ENCODE data around the gene AGBL1.

Gene AGBL1

DNA sequence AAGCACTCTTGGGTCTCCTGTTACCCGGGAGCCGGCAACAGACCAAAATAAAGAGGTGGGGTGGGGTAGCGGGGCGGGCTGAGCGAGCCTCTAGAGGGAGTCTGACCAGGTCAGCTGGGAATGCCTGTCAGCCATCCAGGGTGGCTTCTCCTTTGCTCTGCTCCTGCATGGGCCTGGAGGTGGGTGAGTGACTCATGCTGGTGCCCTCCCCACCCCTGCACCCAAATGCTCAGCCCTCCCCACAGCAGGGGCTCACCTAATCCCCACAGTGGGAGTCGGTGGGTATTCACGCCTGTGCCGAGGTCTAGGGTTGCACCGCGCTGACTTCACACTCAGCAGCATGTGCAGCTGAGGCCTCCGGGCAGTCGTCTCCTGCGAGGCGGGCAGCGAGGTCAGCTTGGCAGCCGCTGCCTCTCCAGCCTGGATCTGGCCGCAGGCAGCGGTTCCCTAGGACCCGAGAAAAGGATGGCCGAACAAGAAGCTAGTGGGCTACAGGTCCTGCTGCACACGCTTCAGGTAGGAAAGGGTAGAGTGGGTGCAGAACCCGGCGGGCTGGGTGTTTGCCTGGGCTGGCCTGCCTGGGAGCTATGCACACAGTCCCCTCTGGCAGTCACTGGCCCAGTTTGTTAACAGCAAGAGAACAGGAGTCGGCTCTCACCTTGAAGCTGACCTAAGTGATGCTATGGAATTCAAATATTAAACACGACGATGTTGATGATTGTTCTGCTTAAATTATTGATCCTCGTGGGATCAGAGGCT lies at the start of gene AGBL1:
TSS of gene AGBL1 (plus strand) at position 364 of the 759 bp plus-strand sequence.
- DNase-seq (ENCODE audit: low read depth in 3 of 3), result no peak

GRCh38 chr15:86034904-86035303 lies 44.8 kb upstream of the AGBL1 start:
- DNase-seq (ENCODE audit: low read depth in 3 of 3), result no peak

DNA sequence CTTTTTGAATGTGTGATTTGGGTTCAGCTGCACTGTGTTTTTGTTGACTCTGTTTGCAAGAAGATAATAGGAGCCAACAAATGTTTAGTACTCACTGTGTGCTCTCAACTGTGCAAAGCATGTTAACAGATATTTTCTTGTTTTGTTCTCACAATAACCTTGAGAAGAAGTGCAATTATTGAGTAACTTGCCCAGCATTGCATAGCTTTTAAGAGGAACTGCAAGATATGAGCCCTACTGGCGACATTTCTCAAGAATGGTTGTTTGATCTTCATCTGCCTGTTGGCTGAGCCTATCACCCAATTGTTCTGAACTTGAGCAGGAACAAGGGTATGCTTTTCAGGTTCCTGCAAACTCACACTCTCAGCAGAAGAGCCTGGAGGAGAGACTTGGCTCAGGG lies 43.4 kb upstream of the AGBL1 start:
- DNase-seq (ENCODE audit: low read depth in 3 of 3), result no peak

DNA sequence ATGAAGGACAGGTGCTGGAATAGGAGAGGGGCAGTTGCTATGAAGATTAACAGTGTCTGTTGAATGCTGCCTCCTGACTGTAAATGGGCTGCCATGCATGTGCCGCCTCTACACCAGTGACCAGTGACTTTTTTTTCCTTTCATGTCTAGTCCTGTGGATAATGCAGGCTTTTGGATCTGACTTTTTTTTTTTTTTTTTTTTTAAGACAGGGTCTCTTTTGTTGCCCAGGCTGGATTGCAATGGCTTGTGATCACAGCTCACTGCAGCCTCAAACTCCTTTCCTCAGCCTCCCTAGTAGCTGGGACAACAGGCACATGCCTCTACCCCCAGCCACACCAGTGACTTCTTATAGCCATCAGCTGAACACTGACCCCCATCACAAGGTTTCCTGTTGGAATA lies 41.2 kb upstream of the AGBL1 start:
- no peak for DNase-seq (ENCODE audit: low read depth in 3 of 3)

- no peak for DNase-seq (ENCODE audit: low read depth in 3 of 3)
These were observed 39.2 kb upstream of the AGBL1 start for GRCh38 chr15:86040356-86041033.

GRCh38 chr15:86041399-86041798 lies 38.3 kb upstream of the AGBL1 start:
- no peak for DNase-seq (ENCODE audit: low read depth in 3 of 3)

DNA sequence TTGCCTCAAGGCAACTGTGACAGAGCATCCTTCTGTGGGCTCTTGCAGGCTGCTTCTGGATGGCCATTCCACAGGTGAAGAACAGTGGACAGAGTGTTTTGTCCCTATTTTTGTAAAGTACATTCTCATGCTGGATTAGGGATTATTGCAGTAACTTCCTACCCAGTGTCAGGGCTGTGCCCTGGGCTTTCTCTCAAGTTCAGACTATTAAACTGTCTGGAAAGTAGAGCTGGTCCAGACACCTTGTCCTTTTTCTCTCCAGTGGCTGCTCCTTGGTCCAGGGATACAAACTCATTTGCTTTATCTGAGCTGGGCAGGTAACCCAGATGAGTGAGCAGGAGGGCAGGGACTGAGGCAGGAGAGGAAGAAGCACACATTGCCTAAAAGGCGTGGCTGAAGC lies 37.4 kb upstream of the AGBL1 start:
- DNase-seq (ENCODE audit: low read depth in 3 of 3), result no peak

GRCh38 chr15:86044981-86045380 lies 34.7 kb upstream of the AGBL1 start:
- DNase-seq (ENCODE audit: low read depth in 3 of 3), result no peak

GRCh38 chr15:86054338-86054737 lies 25.3 kb upstream of the AGBL1 start:
- DNase-seq (ENCODE audit: low read depth in 3 of 3), result no peak

DNA sequence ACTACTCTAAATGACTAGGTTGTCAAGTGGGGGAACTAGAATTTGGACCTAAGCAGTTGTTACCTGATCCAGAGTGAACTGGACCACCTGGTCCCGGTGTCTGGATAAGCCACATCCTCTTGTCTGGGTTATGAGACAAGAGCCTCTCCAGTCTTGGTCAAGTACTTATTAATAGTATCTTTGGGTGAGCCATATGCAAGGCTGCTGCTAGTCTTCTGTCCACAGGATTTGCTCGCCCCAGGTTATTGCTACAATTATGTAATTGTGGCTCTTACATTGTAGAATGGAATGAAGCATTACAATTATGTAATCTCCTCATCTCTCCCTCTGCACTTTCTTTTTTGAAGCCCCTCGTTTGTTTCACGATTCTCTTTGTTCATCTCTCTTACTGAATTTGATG lies 24.0 kb upstream of the AGBL1 start:
- no peak for DNase-seq (ENCODE audit: low read depth in 3 of 3)

GRCh38 chr15:86059851-86060250 lies 19.8 kb upstream of the AGBL1 start:
- no peak for DNase-seq (ENCODE audit: low read depth in 3 of 3)

DNA sequence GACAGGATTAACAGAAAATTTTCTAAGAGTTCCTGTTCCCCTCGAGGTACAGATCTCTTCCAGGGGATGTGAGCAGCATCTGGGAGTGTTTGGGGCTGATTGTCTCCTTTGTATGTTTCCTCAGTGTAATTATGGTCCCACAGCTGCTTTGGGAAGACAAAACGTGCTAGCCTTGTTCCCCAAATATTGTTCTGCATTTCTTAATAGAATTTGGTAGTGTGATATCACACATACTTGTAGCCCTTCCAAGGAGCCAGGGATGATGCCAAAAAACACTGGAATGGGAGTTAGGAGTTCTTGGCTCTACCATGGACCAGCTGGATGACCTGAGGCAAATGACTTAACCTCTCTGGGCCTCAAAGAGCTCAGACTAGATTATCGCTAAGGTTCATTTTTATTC lies 19.0 kb upstream of the AGBL1 start:
- no peak for DNase-seq (ENCODE audit: low read depth in 3 of 3)

DNA sequence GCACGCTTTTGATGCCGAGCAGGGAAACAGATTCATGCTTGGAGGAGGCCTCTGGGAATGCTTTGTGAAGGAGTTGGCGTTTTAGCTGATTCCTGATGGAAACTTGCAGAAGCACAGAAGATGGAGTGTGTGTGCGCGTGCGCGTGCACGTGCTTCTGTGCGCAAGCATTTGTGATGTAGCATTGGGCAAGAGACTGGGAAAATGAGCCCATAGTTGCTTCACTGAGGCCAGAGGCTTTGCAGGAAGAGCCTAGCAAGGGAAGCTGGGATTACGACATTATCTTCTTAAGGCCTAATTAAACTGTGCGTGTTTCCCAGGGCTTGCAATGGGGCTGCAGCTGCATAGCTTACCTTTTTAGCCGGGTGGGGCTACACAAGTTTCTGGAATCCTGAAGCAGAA lies 18.1 kb upstream of the AGBL1 start:
- no peak for DNase-seq (ENCODE audit: low read depth in 3 of 3)

DNA sequence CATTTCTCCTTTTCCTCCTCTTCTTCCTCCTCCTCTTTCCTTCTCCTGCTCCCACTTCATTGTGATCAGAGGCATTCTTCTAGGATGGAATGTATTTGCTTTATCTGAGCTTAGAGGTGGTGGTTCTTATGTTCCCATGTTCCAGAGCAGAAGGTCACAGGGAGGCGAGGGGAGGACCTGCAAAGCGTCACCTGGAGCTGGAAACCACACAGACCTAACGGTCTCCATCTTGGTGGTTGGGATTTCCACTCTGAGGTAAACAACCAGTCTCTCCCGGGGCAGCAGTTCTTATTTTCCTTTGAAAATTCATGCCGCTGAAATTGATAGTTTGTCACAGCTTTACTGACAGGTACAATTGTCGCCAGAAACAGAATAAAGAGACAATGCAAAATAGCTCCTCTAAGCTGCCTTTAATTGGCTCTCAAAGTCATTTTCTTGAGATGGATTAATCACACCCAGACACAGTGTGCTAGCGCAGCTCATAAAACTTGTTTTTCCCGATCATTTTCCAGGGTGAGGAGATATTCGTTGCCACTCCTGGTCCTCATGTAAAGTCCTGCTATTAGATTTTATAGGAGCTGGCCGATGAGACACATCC lies 16.9 kb upstream of the AGBL1 start:
- no peak for DNase-seq (ENCODE audit: low read depth in 3 of 3)

DNA sequence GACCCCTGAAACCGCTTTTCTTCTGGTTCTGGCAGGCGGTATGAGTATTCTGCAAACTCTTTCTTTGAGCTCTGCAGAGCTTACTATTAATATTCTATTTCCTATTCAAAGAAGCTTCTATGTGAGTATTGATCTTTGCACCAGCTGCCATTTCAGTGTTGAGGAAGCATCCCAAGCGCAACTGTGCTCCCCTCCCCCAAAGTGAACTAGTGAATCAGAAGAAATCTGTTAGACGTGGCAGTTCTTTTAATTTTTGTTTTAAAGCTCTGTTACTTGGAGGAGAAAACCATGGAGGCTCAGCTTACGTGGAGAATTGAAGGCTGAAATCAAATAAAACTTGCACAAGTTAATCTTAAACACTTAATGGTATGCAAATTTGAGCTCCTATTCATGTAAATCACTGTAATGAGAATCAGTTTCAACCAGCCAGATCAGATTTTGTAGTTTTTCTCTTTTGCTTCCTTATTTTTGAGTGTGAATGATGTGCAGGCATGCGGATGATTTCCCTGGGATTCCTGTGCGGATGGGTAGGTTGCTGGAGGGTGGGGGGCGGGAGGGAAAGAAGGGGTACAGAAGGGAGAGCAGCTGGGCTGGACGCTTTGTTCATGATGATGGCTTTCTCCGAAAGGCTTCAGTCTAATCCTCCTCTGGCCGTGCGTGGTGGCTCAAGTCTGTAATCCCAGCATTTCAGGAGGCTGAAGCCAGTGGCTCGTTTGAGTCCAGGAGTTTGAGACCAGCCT lies 16.1 kb upstream of the AGBL1 start:
- no peak for DNase-seq (ENCODE audit: low read depth in 3 of 3)

GRCh38 chr15:86064326-86064725 lies 15.3 kb upstream of the AGBL1 start:
- no peak for DNase-seq (ENCODE audit: low read depth in 3 of 3)

DNA sequence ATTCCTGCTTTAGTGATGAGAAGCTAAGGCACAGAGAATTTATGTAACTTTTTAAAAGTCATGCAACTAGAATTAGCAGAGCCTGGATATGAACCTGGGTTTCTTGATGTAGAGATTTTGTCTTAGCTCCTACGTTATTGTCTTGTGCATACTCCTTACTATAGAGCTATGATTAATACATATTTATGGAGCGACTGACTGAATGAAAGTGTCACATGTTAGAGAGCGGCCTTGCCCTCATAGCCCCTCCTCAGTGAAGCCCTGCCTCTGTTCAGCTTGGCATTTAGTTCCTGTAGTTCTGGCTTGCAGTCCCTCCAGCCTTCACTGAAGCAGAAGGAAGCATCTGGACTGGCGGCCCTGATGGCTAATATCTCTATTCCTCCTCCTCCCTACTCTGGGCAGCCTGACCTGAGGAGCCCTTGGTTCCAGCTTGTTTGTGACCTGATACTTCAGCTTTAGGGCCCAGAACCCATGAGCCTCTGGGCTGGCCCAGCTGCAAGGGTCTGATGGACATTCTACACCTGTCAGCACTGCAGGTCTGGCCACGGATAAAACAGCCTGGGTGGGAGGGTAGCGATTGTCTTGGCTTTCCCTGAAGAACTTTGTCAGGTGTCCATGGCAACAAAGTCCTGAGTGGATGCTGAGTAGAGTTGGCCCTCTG lies 13.4 kb upstream of the AGBL1 start:
- DNase-seq (ENCODE audit: low read depth in 3 of 3), result no peak

GRCh38 chr15:86073281-86073680 lies 6.4 kb upstream of the AGBL1 start:
- no peak for DNase-seq (ENCODE audit: low read depth in 3 of 3)

DNA sequence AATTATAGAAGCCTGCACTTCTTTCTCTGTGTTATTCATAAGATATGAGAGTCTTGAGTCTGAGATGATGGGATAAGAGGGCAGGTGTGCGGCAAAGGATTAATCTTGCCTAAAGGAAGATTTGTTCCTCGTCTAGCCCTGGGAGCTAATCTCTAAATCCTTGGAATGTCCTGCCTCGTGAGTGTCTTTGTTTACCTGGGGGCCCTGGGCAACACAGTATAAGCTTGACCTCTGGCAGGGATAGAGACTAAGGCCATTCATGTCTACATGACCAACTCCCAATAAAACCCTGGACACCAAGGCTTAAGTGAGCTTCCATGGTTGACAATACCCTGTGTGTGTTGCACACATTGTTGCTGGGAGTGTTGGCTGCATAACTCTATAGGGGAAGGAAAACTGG lies 3.2 kb upstream of the AGBL1 start:
- DNase-seq (ENCODE audit: low read depth in 3 of 3), result no peak

DNA sequence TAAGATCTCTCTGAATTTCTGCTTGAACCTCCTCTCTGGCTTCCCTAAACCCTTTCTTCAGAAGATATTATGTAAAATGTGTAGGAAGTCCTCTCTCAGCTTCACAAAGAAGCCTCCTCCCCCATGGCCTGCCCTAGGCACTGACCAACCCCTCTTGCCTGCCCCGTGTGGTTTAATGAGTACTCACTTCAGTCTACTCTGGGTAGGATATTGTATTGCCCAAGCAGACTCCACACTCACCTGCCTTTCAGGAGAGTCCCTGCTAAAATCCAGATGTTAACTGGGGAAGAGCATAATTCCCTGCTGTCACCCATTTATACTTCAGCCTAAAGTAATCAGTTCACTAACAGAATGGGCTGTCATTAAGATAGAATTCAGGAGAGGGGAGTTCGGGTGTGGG lies 2.6 kb upstream of the AGBL1 start:
- DNase-seq (ENCODE audit: low read depth in 3 of 3), result no peak

DNA sequence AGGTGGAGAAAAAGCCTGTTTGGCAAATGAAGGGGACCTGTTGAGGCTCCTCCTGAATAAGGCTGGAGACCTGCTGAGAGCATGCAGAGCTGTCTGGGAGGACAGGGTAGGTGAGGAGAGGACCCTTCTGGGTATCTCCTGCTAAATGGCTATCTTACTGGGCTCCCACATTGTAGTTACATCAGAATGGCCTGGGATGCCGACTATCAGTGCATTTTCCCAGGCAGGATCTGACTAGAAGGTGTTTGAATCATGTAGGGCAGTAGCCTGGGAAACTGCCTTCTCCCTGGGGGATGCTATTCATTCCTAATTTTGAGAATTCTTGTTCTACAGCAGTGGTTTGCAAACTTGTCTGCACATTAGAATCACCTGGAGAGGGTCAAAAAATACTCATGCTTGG lies 631 bp downstream of the AGBL1 start:
- DNase-seq (ENCODE audit: low read depth in 3 of 3), result no peak
